ENCODE results near the gene GLIS1.

GLIS1 gene

DNA sequence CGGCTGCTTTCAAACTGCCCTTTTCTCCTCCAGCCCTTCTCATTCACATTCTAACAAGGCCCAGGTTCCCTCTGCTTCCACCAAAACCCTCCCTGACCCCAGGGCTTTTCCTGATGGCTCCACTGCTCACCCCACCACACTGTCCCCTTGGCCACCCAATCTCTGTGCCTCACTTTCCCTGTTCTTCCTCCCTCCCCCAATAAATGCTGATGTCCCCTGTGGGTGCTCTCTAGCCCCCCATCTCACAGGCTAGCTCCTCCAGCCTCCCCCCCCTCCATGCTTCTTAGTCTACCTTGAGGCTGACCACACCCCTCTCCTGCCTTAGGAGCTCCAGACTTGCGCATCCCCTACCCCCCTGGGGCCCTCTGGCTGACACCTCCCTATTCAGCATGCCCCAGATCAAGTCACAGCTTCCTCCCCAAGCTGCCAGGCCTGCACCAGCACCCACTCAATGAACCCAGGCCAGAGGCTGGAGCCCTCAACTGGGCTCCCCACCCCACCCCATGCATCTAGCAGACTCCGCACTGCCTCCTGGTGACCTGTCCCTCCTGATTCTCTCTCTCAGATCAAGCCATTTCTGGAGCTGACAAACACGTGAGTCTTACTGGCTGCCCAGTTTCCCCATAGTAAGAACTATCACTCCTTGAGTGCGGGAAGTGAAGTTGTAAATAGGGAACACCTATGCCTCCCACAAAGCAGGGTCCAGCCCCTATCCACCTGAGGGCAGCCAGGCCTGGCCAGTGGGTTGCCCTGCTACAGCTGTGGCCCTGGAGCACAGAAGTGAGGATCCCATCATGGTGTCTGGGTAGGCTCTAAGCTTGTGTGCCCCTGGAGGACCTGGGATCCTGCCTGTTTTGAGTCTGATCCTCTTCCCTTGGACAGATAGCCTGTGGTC, 161.9 kb downstream of the GLIS1 start:
- no peak for DNase-seq

DNA sequence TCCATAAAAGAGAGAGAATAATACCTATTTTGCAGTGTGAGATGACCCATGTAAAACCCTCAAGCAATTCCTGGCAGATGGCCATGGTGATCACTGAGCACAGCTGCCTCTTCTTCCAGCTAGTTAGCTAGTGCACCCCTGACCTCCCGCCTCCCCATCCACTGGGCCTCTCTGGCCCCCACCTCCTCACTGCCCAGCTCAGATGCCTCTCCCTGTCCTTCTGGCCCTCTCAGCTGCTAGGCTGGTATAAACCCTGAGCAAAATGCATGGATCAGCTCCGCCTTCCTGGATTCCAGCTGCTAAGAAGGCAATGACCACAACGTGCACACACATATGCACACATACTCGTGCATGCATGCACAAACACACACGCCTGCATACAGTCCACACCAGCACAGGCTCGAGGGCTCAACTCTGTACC, 162.6 kb downstream of the GLIS1 start:
- DNase-seq, result no peak

DNA sequence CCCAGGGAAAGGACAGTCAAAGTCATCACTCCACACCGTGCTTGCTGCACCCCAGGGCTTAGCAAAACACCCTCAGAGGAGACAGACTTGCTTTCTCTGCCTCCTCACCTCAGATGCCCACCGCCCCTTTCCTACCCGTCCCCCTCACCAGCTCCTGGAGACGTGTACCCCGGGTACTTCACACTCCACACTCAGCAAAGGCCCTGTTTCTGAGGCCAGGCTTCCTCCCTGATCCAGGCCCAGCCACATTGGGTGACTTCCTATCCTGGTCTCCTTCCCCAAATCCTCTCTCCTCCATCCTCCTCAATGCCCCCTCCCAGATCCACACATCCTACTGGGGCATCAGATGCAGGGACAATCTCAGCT, 163.0 kb downstream of the GLIS1 start:
- no peak for DNase-seq

DNA sequence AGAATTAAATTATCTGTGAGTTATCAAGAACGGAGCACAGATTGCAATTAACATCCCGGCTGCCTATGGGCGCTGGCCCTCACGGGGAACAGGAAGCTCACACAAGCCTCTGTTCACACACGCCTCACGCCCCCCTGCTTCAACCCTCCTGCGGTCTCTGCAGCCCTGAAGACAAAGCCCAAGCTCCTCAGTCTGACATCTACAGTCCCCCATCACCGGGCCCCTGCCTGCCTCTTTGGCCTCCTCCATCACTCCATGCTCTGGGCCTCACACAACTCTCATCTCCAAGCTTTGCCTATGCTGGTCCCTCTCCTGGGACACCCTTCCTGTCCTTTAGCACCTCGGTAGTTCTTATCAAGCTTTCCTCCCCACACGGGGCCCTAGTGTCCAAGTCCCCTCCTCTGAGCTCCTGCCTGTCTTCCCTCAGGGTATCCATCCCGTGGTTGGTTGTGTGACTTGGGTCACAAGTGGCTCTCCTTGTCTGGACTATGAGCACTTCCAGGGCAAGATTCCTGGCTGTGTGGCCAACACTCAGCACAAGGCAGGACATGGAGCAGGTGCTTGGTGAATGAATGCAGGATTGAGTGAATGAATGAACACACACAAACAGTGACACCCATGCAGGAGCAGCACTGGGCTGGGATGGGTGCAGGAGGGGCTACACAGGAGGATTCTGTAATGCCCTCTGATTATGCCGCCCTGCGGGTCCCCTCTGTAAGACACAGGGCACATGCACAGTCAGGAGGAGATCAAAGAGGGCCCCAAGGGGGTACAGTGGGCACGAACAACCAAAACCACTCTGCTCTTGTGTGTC, 163.6 kb downstream of the GLIS1 start:
- DNase-seq, result no peak

DNA sequence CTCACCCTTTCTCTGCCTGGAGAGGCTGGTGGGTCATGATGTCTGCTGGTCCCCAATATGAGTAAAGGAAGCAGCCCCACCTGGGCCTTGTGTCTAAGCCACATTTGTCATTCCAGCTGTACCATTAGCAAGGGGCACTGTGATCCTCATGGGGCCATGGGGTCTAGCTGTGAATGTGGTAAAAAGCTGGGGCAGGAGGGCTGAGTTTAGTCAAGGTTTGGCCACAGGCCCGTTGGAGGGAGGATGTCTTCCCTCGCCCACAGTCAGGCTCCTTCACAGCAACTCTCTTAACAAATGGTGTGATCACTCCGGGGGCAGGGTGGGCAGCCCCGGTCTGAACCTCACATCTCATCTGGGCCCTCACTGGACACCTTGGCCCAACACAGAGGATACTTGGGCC, 164.3 kb downstream of the GLIS1 start:
- no peak for DNase-seq

DNA sequence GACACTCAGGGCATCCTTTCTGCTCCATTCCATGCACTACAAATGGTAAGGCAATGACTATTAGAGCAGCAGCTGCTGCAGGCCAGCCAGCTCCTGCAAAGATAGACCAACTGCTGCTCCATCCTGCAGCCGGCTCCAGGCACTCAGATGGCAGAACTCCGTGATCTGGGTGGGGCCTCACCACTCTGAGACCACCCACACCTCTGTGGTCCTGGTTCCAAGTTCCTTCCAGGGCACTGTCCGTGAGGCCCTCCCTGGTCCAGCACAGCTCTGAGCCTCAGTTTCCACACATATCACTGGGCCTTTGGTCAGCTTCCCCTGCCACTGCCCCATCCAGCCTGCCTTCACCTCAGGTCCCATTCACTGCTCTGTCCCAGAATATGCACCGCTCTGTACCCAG, 165.0 kb downstream of the GLIS1 start:
- no peak for DNase-seq

DNA sequence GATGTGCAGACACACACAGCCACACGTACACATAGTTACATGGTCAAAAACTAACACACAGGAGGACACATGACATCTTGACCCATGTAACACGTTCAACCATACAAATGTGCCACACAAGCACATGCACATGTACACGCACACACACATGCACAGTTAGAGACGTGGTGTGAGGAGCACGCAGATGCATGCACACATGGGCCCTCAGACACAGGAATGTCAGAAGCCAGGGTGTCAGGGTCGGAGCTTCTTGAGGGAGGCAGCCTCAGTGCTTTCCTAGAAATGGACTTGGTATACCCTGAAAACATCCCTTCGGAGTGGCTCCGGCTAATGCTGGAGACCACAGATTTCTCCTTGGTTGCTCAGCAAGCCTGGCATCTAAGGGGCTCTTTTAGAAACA, 165.4 kb downstream of the GLIS1 start:
- DNase-seq, result no peak

DNA sequence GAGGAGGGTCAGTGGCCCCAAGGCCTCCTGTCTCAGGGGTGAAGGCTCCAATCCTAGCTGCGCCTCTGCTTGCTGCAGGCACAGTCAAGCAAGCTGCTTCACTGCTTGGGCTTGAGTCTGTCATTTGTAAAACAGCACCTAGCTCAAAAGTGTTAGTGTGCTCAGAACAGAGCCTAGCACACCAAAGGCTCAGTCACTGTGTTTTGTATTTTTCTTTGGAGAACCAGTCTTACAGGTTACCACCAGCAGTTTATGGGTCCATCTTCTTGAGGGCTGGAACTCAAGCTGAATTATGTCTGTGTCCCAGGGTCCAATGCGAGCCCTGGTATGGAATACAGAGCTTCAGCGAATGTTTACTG, 166.2 kb downstream of the GLIS1 start:
- no peak for DNase-seq

DNA sequence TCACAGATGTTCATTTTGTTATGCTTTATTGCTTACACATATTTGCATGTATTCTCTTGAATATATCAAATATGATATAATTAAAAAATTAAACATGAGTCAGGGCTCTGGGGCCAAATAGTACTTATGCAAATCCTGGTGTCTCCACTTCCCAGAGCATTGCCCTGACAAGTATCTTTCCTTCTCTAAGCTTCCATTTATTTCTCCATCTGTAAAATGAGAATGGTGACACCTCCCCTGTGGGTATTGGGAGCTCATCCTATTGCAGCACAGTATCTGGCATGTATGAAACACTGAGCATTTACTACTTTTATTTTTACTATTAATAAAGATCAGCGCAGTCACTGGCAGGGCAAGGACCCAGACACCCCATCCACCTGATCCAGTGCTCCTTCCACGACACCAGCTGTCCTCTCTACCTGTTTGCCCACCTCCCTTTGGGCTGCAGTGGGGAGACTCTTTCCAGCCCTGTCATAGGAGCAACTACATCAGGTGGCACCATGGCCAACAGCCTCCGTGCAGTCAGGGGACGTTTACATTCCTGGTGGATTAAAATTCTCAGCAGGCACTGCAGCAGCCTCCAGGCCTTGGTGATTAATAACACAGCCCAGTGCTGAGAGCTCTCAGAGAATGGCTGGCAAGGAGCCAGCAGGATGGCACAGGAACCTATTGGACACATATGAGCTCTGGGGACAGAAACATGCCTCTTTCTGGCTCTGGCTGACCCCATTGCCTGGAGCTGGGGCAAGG, 166.7 kb downstream of the GLIS1 start:
- DNase-seq, result no peak

DNA sequence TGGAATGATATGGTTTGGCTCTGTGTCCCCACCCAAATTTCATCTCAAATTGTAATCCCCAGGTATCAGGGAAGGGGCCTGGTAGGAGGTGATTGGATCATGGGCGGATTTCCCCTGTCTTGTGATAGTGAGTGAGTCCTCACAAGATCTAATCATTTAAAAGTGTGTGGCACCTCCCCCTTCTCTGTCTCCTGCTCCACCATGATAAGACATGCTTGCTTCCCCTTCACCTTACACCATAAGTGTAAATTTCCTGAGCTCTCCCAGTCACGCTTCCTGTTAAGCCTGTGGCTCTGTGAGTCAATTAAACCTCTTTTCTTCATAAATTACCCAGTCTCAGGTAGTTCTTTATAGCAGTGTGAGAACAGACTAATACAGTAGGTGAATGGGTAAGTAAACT, 170.4 kb downstream of the GLIS1 start:
- DNase-seq, result no peak

DNA sequence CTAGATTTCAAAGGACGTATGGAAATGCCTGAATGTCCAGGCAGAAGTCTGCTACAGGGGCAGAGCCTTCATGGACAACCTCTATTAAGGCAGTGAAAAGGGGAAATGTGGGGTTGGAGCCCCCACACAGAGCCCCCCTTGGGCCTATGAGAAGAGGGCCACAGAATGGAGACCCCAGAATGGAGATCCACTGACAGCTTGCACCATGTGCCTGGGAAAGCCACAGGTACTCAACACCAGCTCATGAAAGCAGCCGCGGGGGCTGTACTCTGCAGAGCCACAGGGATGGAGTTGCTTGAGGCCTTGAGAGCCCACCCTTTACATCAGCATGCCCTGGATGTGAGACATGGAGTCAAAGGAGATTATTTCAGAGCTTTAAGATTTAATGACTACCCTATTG, 171.1 kb downstream of the GLIS1 start:
- no peak for DNase-seq

DNA sequence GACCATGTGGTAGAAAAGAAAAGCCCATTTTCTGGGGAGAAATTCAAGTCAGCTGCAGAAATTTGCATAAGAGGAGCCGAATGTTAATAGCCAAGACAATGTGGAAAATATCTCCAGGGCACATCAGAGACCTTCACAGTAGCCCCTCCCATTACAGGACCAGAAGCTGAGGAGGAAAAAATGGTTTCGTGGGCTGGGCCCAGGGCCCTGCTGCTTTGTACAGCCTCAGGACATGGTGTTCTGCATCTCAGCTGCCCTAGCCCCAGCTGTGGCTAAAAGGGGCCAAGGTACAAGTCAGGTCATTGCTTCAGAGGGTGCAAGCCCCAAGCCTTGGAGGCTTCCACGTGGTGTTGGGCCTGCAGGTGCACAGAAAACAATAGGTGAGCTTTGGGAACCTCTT, 171.5 kb downstream of the GLIS1 start:
- DNase-seq, result no peak

DNA sequence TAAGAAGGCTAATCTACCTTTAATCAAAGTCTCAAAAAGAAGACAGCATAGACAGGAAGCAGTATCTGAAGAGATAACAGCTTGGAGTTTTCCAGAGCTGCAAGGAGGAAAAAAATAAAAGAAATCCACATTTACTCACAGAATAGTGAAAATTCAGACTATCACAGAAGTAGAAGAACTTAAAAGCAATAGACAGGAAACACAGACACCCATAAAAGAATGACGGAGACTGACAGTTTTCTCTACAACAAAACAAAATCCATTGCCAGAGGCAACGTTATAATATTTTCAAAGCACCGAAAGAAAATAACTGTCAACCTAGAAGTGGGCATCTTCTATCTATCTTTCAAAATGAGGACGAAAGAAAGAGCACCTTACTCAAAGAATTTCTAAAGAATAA, 175.4 kb downstream of the GLIS1 start:
- no peak for DNase-seq

DNA sequence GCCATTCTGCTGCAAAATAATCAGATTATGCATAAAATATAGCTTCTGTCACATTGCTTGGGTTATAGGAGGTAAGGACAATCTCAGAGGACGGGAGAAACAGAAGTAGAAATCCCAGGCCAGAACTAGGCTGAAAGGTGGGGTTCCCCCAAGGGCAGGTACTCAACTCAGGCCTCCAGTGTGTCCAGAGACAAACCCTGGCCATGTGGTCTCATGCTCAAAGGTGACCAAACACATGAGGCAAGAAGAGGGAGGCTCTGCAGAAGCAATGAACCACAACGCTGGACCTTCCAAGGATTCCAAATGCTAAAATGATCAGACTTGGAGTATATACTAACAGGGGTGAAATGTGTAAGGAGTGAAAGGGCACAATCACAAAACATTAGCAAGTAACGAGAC, 176.0 kb downstream of the GLIS1 start:
- no peak for DNase-seq

DNA sequence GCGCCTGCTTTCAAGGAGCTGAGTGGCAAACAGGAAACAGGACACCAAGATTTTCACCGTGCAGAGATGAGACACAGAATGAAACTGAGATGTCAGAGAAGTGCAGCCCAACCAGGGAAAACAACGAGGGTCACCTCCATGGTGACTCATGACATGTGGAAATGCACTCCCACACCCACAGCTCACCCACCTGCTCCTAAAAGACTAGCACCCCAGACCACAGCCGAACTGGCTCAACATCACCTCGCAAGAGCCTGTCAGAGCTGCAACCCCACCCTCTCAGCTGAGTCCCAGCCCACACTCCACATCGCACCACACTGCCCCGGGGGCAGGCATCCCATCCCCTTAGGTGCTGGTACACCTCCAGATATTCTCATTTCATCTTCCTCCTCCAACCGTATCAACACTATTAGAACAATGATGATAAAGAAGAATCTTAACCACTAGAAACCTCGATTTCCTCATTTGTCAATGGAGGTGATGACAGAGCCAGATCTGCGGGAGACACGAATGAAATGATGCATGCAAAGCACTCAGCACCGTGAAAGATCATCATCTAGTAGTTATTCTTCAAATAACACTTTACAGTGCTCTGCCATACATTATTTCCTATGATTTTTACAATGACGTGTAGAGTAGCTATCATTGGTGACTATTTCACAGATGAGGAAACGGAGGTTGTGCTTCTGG, 176.5 kb downstream of the GLIS1 start:
- no peak for DNase-seq

DNA sequence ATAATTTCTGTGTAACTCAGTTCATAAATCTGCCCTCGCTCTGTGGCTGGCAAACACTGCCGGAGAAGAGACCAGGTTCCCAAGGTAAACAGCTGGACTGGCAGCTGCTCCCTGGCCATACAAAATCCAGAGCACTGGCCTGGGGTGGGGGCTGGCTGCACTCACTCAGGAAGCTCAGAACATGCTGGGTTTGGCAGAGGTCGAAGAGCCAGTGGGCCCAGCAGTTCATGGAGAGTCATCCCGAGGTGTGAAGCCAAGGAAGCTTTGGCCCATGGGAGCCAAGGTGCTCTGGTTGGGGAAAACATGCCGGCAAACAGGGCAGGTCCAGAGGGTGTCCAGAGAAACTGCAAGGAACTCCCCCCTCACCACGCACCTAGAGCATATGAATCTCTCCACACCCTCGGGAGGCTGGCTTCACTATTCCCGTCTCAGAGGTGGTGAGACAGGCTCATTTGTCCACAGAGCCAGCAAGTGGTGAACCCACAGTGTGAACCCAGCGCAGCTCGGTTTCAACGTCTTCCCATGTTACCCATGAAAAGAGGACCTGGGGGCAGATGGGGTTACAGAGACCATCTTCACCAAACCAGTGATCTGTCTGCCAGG, 177.4 kb downstream of the GLIS1 start:
- DNase-seq, result no peak

DNA sequence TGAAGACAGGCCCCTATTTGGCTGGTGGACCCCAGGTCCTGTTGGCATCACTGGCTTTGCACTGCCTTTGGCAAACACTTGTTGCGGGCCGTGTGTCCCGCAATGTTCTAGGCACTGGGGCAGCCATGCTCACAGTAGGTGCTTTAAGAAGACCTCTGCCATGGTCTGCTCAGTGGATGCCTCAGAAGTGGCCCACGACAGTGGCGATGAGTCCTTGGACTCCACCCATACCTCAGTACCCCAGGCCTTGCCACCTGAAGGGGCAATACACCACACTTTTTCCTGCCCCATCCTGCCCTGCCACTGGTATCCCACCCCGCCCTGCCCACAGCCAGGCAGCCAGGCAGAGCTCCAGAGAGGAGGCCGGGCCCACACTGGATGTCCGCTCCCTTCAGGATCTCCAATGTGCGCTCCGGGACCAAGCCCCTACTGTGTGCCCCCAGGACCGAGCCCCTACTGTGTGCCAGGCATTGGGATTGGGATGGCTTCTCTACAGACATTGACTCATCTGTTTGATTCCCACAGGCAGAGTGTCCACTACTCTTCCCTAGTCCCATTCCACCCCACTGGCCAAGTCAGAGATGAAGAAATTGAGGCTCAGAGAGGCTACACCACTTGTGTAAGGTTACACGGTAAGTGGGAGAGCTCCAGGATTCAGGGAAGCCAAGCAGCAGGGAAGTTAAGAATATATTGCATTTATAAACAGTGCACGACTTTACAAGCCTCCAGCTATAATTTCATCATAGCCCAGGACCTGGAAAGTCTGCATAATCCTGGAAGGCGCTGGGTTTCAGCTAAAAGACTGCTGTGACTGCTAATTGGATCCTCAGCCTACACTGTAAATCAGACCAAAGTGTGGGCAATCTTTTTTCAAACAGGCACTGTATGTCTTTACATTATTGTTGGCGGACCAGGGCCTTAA, 178.1 kb downstream of the GLIS1 start:
- no peak for DNase-seq

DNA sequence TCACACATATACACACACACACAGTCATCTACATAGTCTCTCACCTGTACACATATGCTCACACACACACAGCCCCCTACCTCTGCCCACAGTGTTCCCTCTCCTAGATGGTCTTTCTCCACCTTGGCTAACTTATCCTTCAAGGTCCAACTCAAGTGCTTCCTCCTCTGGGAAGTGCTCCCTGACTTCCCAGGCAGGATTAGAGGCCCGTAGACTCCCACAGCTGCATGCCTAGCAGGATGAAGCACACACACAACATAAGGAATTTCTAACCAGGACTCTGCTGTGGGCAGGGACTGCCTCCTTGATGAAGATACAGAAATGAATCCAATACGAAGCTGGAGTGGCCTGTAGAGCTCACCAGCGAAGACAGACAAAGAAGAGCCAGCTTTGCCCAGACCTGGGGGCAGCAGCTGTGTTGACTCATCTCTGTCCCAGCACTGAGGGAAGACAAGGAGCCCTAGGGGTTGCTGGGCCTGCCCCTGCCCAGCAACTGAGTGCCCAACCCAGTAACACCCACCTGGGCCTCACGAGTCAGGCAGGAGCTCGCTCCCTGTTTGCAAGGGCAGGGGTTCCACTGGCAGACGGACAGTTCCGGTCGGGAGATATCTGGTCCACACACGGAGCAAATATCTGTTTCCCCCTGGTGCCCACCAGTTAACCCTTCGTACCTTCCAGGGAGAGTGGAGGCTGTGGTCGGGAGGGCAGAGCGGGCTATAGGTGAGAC, 178.9 kb downstream of the GLIS1 start:
- DNase-seq, result no peak

DNA sequence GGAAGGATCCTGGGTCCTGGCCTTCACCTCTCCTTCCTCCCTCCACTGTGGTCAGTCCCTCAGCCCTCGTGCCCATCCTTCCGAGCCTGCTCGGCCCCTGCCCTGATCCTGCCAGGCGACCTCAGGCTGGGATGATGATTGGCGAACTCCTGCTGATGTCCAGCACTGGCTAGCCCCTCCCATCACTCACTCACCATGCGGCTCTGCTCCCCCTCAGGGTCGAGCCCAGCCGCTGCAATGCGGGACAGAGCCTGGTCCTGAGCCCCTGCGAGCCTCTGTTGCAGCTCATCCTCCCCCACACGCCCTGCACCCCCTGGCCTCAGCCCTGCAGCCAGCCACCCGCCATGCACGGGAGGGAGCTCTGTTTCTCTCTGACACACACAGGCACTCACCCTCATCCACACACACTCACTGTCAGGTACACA, 179.6 kb downstream of the GLIS1 start:
- no peak for DNase-seq

DNA sequence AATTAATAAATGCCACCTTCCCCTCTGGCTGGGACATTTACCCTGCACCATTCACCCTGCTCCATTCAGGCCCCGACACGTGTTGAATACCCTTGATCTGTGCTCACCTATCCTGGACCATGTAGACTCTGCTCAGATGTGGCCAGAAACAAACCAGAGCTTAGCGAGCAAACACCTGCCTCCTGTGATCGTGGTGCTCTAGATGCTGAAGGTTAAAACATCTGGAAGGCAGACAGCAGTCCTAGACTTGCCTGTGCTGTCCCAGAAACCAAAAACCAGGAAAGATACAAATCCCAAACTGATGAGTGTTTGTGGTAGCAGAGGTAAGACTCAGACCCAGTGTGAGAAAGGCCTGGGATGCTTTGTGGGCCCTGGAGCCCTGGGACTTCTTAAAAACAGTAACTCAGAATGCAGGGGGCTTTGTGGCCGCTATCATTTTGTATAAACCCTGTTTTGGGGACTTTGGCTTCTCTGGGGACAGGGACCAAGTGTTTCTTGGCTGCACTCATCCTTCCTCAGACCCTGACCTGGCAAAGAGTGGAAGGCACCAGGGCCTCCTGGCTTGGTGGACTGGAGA, 180.1 kb downstream of the GLIS1 start:
- no peak for DNase-seq
